Tongue (tissue), 2 donors: ENCODE results near the gene OR4F6. TPM values are rescaled to one million over a fixed set of nuclear protein-coding genes. Genes with fewer than 3 reads are reported as not detected.
"Not testable (repeated sequence)": the region's sequence is repeated elsewhere in the genome, so short reads cannot be mapped to it uniquely, and the experiment has no call there.

Source experiments
- DNase-seq: peaks from one replicate; pipeline ENCODE4 v3.0.0-alpha.2; 2015
- total RNA-seq: library from RNA; depleted of rRNA; stranded (reverse); fragments of >200 nt; gene quantifications from one replicate; pipeline ENCODE4 v1.2.3, GENCODE V29; 2014

The OR4F6 gene, protein sequence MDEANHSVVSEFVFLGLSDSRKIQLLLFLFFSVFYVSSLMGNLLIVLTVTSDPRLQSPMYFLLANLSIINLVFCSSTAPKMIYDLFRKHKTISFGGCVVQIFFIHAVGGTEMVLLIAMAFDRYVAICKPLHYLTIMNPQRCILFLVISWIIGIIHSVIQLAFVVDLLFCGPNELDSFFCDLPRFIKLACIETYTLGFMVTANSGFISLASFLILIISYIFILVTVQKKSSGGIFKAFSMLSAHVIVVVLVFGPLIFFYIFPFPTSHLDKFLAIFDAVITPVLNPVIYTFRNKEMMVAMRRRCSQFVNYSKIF
- total RNA-seq: not detected

DNA sequence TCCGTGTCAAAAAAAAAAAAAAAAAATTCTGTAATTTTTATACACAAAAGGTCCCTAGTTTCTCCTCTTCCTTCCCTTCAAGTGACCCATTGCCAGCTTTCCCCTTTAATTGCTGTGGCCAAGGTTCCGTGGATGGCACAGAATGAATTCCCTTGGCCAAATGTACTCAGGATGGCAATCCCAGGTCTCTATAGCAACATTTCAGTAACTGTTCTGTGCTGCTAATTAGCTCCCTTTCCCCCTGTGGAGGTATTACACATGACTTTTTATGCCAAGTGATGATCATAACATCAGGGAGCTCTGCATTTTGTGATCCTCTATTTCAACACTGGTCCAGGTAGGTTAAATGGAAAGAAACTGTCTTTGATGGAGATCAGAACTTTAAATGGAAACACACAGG is at the start of gene OR4F6:
Gene OR4F6 (plus strand): TSS at position 301 of the 400 bp plus-strand sequence. CDS start 2,211 bp downstream, outside the sequence.
- DNase-seq: no peak

DNA sequence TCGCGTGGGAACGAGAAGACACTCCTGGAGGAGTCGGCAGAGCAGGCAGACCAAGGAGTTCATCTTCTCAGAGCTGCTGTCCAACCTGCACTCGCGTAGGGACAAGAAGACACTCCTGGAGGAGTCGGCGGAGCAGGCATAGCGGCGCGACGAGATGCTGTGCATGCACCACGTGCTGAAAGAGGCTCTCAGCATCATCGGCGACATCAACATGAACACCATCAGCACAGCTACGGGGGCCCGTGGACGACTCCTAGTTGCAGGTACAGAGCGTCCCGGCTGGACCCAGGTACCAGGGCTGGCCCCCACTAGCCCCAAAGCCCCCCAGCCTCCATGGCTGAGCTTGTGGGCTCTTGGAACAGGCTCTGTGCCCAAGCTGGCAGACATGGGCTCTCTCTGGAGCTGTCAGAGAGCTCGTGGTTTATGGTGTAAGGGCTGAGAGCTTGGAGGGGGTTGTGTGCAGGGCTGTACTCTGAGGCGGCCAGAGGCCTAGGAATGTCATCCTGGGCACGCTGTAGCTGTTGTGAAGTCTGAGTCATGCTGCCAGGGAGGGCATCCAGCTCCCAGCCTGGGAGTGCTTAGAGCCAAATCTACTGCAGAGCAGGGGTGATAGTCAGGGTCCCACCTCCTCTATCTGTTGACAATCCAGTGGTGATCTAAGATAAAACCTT is 38.5 kb upstream of the OR4F6 start:
- not testable (repeated sequence) for DNase-seq

- DNase-seq: not testable (repeated sequence)
Observed at GRCh38 chr15:101765340-101765671, 38.0 kb upstream of the OR4F6 start.

DNA sequence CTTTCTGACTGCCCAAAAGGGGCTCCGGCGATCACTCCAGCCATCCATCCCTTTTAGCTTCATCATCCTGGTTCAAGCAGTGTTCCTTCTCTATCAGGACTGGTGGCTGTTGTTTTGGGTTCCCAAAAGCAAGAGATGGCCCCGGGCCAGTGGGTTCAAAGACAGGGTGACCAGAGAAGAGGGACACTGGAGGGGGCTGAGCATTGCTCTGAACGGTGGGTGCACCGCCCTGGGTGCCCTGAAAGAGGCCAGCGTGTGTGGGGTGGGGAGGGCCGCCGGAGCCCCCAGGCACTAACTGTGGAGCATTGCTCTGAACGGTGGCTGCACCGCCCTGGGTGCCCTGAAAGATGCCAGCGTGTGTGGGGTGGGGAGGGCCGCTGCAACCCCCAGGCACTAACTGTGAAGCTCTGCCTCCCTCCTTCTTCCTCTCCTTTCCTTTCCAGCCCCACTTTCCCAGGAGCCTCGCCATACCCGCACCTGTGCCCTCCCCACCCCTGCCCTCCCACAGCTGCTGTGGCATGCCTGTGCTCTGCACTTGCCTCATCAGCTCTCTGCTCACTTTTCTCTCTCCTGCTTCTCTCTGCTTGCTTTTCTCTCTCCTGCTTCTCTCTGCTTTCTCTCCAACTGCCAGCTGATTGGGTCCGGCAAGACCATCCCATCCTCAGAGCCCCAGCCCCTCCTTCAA is 37.4 kb upstream of the OR4F6 start:
- no peak for DNase-seq

GRCh38 chr15:101767083-101767640 is 36.1 kb upstream of the OR4F6 start:
- not testable (repeated sequence) for DNase-seq

- DNase-seq: no peak
Observed at GRCh38 chr15:101772921-101773320, 30.4 kb upstream of the OR4F6 start.

DNA sequence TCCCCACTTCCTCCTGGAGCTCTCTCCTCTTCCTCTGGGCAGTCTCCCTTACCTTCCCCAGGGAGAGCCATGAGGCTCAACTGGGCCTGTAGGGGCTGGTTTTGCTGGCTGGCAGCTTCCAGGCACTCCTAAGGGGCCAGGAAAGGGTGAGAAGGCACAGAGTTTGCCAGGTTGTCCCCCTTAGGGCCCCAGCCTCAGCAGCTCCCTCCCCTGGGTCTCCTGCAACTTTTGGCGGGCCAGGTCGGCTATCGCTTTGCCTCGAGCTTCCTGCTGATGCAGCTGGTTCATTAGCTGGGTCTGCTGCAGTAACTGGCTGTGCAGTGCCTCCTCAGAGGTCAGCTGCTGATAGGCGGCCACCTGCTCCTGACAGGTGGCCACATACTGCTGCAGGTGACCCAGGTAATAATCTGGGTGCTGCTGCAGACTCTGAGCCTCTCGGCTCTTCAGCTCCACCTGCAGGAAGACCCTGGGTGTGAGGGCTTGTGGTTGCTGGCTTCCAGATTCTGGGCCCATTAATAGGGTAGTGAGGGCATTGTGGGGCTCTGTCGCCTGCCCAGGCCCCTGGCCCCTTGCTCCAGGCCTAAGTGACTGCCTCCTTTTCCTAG is 29.7 kb upstream of the OR4F6 start:
- DNase-seq: no peak

DNA sequence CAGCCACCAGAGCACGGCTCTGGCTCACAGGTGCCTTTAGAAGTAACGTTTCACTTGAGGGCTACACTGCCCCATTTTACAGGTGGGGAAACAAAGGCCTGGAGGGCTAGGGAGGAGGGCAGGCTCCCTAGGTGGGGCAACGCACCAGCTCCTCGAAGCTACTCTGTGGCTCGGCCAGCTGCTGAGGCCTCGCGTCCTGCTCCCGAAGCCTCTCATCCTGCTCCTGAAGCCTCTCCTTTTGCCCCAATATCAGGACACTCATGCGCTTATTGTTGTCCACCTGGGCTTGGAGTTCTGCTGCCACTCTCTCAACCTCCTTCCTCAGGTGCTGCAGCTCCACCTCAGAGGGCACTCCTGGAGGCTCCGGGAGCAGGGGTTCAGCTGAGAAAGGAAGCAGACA is 28.2 kb upstream of the OR4F6 start:
- DNase-seq: no peak

DNA sequence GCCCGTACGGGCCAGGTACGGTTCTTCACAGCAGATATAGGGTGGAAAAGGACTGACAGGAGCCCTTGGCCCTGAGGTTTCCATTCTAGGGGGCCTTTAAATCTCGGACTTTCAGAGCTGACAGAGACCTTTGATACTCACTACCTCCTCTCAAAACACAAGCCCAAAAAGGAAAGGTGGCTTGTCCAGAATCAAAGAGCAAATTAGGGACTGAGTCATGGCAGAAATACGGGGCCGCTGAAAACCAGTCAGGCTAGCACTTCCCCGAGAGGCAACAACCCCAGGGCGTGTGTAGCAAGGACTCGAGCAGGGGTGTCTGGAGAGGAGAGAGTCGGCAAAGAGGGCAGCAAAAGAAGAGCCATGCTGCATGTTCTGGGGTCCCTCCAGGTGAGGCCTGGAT is 24.7 kb upstream of the OR4F6 start:
- DNase-seq: not testable (repeated sequence)

DNA sequence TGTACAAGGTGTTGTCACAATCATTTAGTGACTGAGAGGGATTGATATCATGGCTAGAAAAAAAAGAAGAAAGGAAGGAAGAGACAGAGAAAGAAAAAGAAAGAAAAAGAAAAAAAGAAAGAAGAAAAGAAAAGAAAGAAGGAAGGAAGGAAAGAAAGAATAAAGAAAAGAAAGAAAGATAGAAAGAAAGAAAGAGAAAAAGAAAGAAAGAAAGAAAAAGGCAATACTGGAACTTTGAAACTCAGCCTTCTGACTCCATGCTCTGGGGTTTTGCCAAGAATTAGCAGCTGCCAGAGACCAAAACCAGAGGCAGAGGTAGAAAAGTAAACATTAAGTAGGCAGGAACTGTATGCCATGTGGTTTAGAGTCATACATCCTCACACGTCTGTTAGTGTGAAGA is 23.1 kb upstream of the OR4F6 start:
- peak; percentile 61 for DNase-seq

- no peak for DNase-seq
Observed at GRCh38 chr15:101781928-101782327, 21.4 kb upstream of the OR4F6 start.

DNA sequence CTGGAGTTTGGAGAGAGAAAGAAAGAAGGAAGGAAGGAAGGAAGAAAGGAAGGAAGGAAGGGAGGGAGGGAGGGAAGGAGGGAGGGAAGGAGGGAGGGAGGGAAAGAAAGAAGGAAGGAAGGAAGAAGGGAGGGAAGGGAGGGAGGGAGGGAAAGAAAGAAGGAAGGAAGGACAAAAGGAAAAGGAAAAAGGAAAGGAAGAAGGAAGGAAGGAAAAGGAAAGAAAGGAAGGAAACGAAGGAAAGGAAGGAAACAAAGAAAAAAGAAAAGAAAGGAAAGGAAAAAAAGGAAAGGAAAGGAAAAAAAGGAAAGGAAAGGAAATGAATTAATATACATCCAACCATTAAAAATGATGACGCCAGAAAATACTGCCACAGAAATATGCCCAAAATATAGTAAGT is 18.7 kb upstream of the OR4F6 start:
- no peak for DNase-seq

GRCh38 chr15:101786422-101786821 is 16.9 kb upstream of the OR4F6 start:
- DNase-seq: not testable (repeated sequence)

GRCh38 chr15:101788001-101788400 is 15.3 kb upstream of the OR4F6 start:
- DNase-seq: not testable (repeated sequence)

DNA sequence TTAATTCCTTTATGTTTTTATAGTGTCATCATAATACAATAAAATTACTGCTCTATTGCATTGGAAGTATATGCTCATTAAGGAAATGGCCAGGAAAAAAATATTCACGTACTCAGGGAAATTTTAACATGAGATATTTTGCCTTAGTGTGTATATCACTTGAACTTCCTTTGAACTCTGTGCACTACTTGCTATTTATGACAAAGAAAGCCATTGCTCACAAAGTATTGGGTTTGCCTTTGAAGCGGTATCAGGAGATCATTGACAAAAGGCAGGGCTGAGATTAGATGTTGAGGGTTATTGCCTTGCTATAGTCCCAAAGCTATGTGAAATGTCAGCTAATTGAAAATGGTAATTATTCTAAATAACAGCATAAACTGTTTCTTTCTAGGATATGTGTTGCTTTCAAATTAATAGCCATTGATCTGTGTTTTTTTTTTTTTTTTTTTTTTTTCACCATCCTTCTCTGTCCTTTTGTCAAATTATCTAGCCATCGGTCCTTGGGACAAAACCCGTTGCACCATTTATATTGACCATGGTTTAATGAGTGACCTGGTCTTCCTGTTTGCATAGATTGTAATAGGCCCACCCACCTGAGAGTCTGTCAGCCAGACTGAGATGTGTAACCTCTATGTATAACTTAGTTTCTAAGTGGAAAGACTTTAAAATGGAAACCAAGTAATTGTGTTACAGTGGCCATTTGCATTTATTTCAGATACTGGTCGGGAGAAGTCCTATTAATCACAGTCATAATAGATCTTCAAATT is 14.6 kb upstream of the OR4F6 start:
- DNase-seq: not testable (repeated sequence)

GRCh38 chr15:101790748-101791147 is 12.6 kb upstream of the OR4F6 start:
- DNase-seq: not testable (repeated sequence)

- DNase-seq: not testable (repeated sequence)
Observed at GRCh38 chr15:101793981-101794380, 9.3 kb upstream of the OR4F6 start.

- DNase-seq: no peak
Observed at GRCh38 chr15:101795455-101795854, 7.9 kb upstream of the OR4F6 start.

DNA sequence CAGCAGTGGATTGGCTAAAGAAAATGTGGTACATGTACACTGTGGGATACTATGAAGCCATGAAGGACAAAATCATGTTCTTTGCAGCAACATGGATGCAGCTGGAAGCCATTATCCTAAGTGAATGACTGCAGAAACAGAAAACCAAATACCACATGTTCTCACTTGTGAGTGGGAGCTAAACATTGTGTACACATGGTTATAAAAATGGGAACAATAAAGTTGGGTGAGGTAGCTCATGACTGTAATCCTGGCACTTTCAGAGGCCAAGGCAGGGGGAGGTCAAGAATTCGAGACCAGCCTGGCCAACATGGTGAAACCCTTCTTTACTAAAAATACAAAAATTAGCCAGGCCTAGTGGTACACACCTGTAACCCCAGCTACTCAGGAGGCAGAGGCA is 3.6 kb upstream of the OR4F6 start:
- no peak for DNase-seq

DNA sequence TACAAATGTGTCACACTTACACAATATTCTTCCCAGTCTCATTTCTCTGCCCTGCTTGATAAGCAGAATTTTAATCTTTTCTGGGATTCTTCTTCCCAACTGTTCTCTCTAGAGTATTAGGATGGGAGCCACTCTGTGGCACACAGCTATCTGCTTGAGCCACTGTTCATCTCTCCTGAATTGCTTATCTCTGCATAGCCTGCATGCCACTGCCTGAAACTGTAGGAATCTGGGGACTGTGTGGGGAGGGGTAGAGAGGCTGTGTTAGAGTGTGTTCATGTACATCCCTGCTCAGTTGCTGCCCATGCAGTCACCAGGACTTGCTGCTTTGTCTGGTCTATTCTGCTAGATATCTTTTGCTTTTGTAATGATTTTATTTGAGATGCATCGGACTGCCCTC is 2.3 kb upstream of the OR4F6 start:
- no peak for DNase-seq

DNA sequence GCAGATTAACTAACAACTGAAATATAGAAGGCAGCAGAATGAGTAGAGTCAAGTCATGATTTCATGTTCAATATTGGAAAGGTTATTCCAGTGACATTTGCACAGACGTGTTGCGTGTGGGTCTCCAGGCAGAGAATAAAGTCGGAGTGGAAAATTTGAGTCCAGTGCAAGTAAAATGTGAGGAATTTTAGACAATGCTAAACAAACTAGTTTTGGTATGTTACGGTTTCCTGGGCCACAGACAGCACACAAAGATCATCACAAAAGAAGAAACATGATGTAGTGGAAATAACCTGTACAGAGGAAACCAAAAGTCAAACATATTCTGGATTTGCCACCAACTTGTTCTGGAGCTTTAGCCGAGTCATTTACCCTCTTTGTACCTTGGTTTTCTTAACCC is 367 bp downstream of the OR4F6 start:
- DNase-seq: no peak

GRCh38 chr15:101804375-101804774 is 1.1 kb downstream of the OR4F6 start:
- DNase-seq: no peak
